GM10266 (cell line): ENCODE measurements around the gene ZNF750.

Experiments used
- DNase-seq: peaks from one replicate; pipeline ENCODE4 v3.0.0; 2012; ENCODE audit errors: extremely low spot score
- TF ChIP-seq, protein P1 (sequence below): IDR thresholded peaks from 2 replicates; pipeline ENCODE4 v1.5.1; 2012; ENCODE audit warnings: mild to moderate bottlenecking, low read depth; ENCODE audit not compliant: control insufficient read depth, insufficient read depth; ENCODE audit errors: missing control alignments

The ZNF750 gene

DNA sequence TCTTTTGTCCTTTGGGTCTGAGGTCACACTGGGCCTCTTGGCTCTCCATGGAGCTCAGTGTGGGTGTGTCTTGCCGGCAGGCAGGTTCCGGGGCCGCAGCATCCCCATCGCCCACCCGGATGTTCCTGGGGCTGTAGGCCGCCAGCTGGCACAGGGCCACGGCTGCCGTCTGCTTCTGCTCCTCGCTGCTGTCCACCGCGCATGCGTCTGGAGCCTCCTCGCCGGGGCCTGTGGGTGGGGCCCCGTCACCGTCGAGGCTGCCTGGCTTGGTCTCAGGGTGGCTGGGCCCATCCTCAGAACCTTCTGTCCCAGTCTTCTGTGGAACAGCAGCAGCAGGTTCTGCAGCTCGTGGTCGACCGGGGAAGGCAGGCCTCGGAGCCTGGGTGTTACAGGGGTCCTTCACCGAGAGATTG lies 9.6 kb downstream of the ZNF750 start:
- TF ChIP-seq, protein P1, sequence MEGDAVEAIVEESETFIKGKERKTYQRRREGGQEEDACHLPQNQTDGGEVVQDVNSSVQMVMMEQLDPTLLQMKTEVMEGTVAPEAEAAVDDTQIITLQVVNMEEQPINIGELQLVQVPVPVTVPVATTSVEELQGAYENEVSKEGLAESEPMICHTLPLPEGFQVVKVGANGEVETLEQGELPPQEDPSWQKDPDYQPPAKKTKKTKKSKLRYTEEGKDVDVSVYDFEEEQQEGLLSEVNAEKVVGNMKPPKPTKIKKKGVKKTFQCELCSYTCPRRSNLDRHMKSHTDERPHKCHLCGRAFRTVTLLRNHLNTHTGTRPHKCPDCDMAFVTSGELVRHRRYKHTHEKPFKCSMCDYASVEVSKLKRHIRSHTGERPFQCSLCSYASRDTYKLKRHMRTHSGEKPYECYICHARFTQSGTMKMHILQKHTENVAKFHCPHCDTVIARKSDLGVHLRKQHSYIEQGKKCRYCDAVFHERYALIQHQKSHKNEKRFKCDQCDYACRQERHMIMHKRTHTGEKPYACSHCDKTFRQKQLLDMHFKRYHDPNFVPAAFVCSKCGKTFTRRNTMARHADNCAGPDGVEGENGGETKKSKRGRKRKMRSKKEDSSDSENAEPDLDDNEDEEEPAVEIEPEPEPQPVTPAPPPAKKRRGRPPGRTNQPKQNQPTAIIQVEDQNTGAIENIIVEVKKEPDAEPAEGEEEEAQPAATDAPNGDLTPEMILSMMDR: no peak
- no peak for DNase-seq

DNA sequence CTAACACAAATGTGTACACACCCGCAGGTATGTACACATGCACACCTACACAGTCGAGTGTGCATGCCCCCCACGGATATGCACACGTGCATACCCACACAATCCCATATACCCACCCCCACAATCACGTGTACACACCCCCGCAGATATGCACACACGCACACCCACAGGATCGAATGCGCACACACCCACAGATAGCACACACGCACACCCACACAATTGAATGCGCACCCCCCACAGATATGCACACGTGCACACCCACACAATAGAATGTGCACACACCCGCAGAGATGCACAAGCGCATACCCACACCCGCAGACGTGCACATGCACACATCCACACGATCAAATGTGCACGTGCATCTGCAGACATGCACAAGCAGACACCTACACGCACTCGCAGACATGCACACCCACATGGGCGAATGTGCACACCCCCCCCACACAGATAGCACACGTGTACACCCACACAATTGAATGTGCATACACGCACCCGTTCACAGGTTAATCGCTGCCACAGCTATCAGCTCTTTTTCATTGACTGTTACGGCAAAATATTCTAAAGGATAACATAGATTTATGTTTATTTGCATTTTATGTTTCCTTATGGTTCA lies 10.8 kb downstream of the ZNF750 start:
- TF ChIP-seq, protein P1: no peak
- no peak for DNase-seq

- DNase-seq: no peak
- TF ChIP-seq, protein P1: no peak
Observed at GRCh38 chr17:82826956-82827355, 12.9 kb downstream of the ZNF750 start.

- no peak for DNase-seq
- TF ChIP-seq, protein P1: no peak
Observed at GRCh38 chr17:82826211-82826610, 13.6 kb downstream of the ZNF750 start.

- DNase-seq: no peak
- TF ChIP-seq, protein P1: no peak
Observed at GRCh38 chr17:82825540-82826124, 14.2 kb downstream of the ZNF750 start.

DNA sequence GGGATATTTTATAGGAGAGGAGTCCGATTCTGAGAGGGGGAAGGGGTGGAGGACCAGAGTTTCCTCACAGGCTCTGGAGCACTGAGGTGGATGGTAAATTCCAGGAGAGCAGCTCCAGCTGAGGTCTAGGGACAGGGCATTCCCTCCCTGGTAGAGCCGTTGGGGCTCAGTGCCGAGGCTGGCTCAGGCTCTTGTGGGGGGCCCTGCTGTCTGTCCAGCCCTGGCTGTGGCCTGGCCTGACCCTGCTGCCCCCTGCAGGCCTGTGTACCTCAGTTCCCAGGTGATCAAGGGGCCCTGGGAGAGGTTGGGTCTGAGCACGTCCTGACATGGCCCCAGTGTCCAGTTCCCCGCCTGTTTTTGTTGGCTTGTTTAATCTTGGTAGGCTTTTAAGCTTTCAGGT lies 16.8 kb downstream of the ZNF750 start:
- TF ChIP-seq, protein P1: peak; percentile 29
- DNase-seq: no peak

GRCh38 chr17:82822281-82822680 lies 17.5 kb downstream of the ZNF750 start:
- no peak for DNase-seq
- TF ChIP-seq, protein P1: no peak
